ENCODE results near the gene ATG7.

DNA sequence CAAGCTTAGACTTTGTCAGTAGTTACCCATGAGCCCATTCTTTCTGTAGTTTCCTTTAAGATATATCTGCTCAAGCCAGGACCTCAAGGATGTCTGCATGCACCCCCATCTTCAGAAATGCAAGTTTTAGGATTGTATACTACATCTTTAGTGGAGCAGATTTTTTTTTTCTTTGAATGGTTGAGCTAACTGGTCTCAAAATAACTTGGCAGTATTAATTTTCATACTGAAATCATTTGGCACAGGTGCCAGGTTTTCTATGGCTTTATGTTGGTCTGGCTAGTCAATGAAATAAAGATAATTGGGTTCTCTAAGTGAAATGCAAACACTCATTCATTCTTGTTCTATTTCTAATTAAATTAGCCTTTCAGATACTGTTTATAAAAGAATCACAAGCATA lies 108.9 kb downstream of the ATG7 start:
- TF ChIP-seq, protein P1, sequence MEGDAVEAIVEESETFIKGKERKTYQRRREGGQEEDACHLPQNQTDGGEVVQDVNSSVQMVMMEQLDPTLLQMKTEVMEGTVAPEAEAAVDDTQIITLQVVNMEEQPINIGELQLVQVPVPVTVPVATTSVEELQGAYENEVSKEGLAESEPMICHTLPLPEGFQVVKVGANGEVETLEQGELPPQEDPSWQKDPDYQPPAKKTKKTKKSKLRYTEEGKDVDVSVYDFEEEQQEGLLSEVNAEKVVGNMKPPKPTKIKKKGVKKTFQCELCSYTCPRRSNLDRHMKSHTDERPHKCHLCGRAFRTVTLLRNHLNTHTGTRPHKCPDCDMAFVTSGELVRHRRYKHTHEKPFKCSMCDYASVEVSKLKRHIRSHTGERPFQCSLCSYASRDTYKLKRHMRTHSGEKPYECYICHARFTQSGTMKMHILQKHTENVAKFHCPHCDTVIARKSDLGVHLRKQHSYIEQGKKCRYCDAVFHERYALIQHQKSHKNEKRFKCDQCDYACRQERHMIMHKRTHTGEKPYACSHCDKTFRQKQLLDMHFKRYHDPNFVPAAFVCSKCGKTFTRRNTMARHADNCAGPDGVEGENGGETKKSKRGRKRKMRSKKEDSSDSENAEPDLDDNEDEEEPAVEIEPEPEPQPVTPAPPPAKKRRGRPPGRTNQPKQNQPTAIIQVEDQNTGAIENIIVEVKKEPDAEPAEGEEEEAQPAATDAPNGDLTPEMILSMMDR (IDR thresholded peaks at IDR 0.05): no peak
- TF ChIP-seq POLR2A (IDR thresholded peaks at IDR 0.05): no peak

All from thyroid gland (tissue), 4 donors.